ENCODE results near the gene EIF3I.
A peak's percentile ranks its signal among the peaks of the same experiment; 100 is the strongest.
"Not testable (repeated sequence)": the region's sequence is repeated elsewhere in the genome, so short reads cannot be mapped to it uniquely, and the experiment has no call there.

EIF3I gene

GRCh38 chr1:32232558-32233304 lies 10.5 kb downstream of the EIF3I start:
- DNase-seq (ENCODE audit: low spot score) = no peak

- DNase-seq (ENCODE audit: low spot score) = no peak
Measured at GRCh38 chr1:32234792-32235191, 12.6 kb downstream of the EIF3I start.

GRCh38 chr1:32239337-32239736 lies 17.1 kb downstream of the EIF3I start:
- DNase-seq (ENCODE audit: low spot score) = no peak

GRCh38 chr1:32239790-32240139 lies 17.6 kb downstream of the EIF3I start:
- DNase-seq (ENCODE audit: low spot score) = no peak

- DNase-seq (ENCODE audit: low spot score) = no peak
Measured at GRCh38 chr1:32240140-32240951, 18.1 kb downstream of the EIF3I start.

- no peak for DNase-seq (ENCODE audit: low spot score)
Measured at GRCh38 chr1:32241001-32241763, 19.0 kb downstream of the EIF3I start.

- no peak for DNase-seq (ENCODE audit: low spot score)
Measured at GRCh38 chr1:32242341-32242851, 20.2 kb downstream of the EIF3I start.

GRCh38 chr1:32246888-32247273 lies 24.7 kb downstream of the EIF3I start, which contains the start of gene FAM167B:
TSS of gene FAM167B (plus strand) at chr1:32247222. CDS start at chr1:32247422, 200 bp downstream.
- no peak for DNase-seq (ENCODE audit: low spot score)

- DNase-seq (ENCODE audit: low spot score) = no peak
Measured at GRCh38 chr1:32247452-32247851, 25.2 kb downstream of the EIF3I start.

GRCh38 chr1:32247983-32248889 lies 26.0 kb downstream of the EIF3I start:
- peak; percentile 75 for DNase-seq (ENCODE audit: low spot score)

- no peak for DNase-seq (ENCODE audit: low spot score)
Measured at GRCh38 chr1:32249831-32250525, 27.8 kb downstream of the EIF3I start.

- DNase-seq (ENCODE audit: low spot score) = no peak
Measured at GRCh38 chr1:32250893-32251716, 28.9 kb downstream of the EIF3I start, which contains the start of gene LCK. TSS of gene LCK (plus strand) at chr1:32251265. CDS start at chr1:32274330, 23,065 bp downstream.

- no peak for DNase-seq (ENCODE audit: low spot score)
Measured at GRCh38 chr1:32255072-32256071, 33.2 kb downstream of the EIF3I start.

- no peak for DNase-seq (ENCODE audit: low spot score)
Measured at GRCh38 chr1:32256473-32257226, 34.4 kb downstream of the EIF3I start.

- no peak for DNase-seq (ENCODE audit: low spot score)
Measured at GRCh38 chr1:32257227-32257508, 35.0 kb downstream of the EIF3I start.

- not testable (repeated sequence) for DNase-seq (ENCODE audit: low spot score)
Measured at GRCh38 chr1:32263236-32263593, 41.0 kb downstream of the EIF3I start.

- no peak for DNase-seq (ENCODE audit: low spot score)
Measured at GRCh38 chr1:32263744-32264143, 41.5 kb downstream of the EIF3I start.

GRCh38 chr1:32265846-32266245 lies 43.6 kb downstream of the EIF3I start:
- DNase-seq (ENCODE audit: low spot score) = no peak
